H1 (cell line): ENCODE measurements around the gene TBC1D2. TPM values are rescaled to one million over a fixed set of nuclear protein-coding genes. Genes with fewer than 3 reads are reported as not detected.

Source experiments
- CBX5 ChIP-seq: fragments of 300-800, 300-1000 bp; sonication (generic); IDR thresholded peaks from 2 replicates; pipeline ENCODE4 v1.7.1; 2016; ENCODE audit warnings: antibody characterized with exemption, low read length, low read depth
- CEBPB ChIP-seq: IDR thresholded peaks from 2 replicates; pipeline ENCODE4 v1.6.1; 2012; ENCODE audit warnings: low read depth, low read length
- CTBP2 ChIP-seq: IDR thresholded peaks from 2 replicates; pipeline ENCODE4 v1.7.0; 2011; ENCODE audit warnings: borderline replicate concordance, mild to moderate bottlenecking, moderate library complexity, mixed read lengths, low read length; ENCODE audit not compliant: insufficient read depth, insufficient read length
- KDM1A ChIP-seq: fragments of 200-600, 300-600 bp; sonication (generic); IDR thresholded peaks from 2 replicates; pipeline ENCODE4 v1.7.1; 2016; ENCODE audit warnings: mild to moderate bottlenecking, low read length, borderline replicate concordance
- polyA plus RNA-seq, 7 experiments: library from polyadenylated mRNA; depleted of rRNA in 3 of 7; stranded (reverse) in 5 of 7; unstranded in 2 of 7; fragments of >200 nt in 5 of 7; fragments of 200-250 nt in 2 of 7; gene quantifications; 1 replicate in 5 of 7; 2 replicates in 1 of 7; 4 replicates in 1 of 7; pipeline versions ENCODE4 v1.2.1 to v1.2.3, GENCODE V29; 2011 to 2013; ENCODE audit warnings: missing spikeins in 2 of 7, mixed read lengths in 2 of 7
- total RNA-seq: library from RNA; stranded (reverse); fragmentation: NEBNext Ultra II Directional; extraction: Animal tissue kit (Norgen Biotek cat#: 25700); gene quantifications from 2 replicates; pipeline ENCODE4 v1.2.1, GENCODE V29; 2021

Gene TBC1D2
- total and polyA plus RNA-seq, 2 of the 8 experiments (the other 6 are each of a cell fraction or from before 2014, with no cell fraction given) = 7.4 TPM

DNA sequence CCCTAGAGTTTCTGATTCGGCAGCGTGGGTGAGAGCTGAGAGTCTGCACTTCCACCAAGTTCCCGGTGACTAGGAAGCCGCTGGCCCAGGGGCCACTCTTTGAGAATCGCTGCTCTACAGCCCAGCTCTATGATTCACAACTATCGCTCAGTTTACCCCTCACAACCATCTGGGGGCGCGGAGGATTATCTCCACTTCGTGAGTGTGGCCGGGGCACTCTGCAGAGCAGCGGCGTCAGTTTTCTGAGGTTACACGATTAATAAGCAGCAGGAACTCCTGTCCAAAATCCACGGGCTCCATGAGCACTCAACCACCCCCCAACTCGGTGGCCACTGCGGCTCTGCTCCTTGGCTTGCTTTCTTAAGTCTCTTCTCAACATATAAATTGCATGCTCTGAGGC lies 82.3 kb downstream of the TBC1D2 start (continued):
- no peak for TF ChIP-seq CEBPB
- TF ChIP-seq CTBP2 = no peak
- no peak for TF ChIP-seq CBX5
- no peak for TF ChIP-seq KDM1A
